Hippocampal formation (tissue), 2 donors: ENCODE measurements around the gene PPM1B.
"Not testable (repeated sequence)": the region's sequence is repeated elsewhere in the genome, so short reads cannot be mapped to it uniquely, and the experiment has no call there.

Experiments
- DNase-seq, 2 donors: peaks; one replicate each; lab custom pipeline; 2025; lab: John Stamatoyannopoulos, UW

PPM1B gene

GRCh38 chr2:44168681-44169154 is at the start of gene PPM1B:
PPM1B (plus strand) TSS chr2:44168875; CDS start chr2:44201200, 32,325 bp downstream.
- DNase-seq, result peak; percentile 100

GRCh38 chr2:44119878-44120277 is 48.8 kb upstream of the PPM1B start:
- no peak for DNase-seq

GRCh38 chr2:44120428-44120827 is 48.2 kb upstream of the PPM1B start:
- DNase-seq, result no peak

GRCh38 chr2:44121899-44122298 is 46.8 kb upstream of the PPM1B start:
- DNase-seq, result no peak

GRCh38 chr2:44124500-44124899 is 44.2 kb upstream of the PPM1B start:
- no peak for DNase-seq

- DNase-seq, result no peak
Measured at GRCh38 chr2:44126106-44126797, 42.4 kb upstream of the PPM1B start.

- DNase-seq, result no peak
Measured at GRCh38 chr2:44130441-44130840, 38.2 kb upstream of the PPM1B start.

GRCh38 chr2:44131177-44131576 is 37.5 kb upstream of the PPM1B start:
- no peak for DNase-seq

GRCh38 chr2:44133602-44134001 is 35.1 kb upstream of the PPM1B start:
- not testable (repeated sequence) for DNase-seq

- no peak for DNase-seq
Measured at GRCh38 chr2:44134848-44135247, 33.8 kb upstream of the PPM1B start.

GRCh38 chr2:44135296-44135695 is 33.4 kb upstream of the PPM1B start:
- DNase-seq, result no peak

- no peak for DNase-seq
Measured at GRCh38 chr2:44135771-44136170, 32.9 kb upstream of the PPM1B start.

- DNase-seq, result no peak
Measured at GRCh38 chr2:44136252-44136651, 32.4 kb upstream of the PPM1B start.

- no peak for DNase-seq
Measured at GRCh38 chr2:44137048-44137447, 31.6 kb upstream of the PPM1B start.

GRCh38 chr2:44137872-44138551 is 30.7 kb upstream of the PPM1B start:
- DNase-seq, result no peak

- DNase-seq, result no peak
Measured at GRCh38 chr2:44139741-44140140, 28.9 kb upstream of the PPM1B start.

GRCh38 chr2:44142306-44142705 is 26.4 kb upstream of the PPM1B start:
- no peak for DNase-seq

- DNase-seq, result no peak
Measured at GRCh38 chr2:44143701-44144100, 25.0 kb upstream of the PPM1B start.

GRCh38 chr2:44148999-44149398 is 19.7 kb upstream of the PPM1B start:
- DNase-seq, result no peak

GRCh38 chr2:44150473-44150872 is 18.2 kb upstream of the PPM1B start:
- DNase-seq, result no peak

GRCh38 chr2:44152865-44153669 is 15.6 kb upstream of the PPM1B start:
- DNase-seq, result no peak

- no peak for DNase-seq
Measured at GRCh38 chr2:44155666-44156446, 12.8 kb upstream of the PPM1B start.
